HL-60 (cell line): ENCODE measurements around the gene IQGAP3.

Experiments used
- POLR2AphosphoS5 ChIP-seq: IDR thresholded peaks from 2 replicates; pipeline ENCODE4 v1.6.1; 2012; ENCODE audit warnings: low read depth
- SPI1 ChIP-seq: IDR thresholded peaks from 2 replicates; pipeline ENCODE4 v1.6.1; 2012; ENCODE audit warnings: low read depth, mild to moderate bottlenecking, borderline replicate concordance
- TF ChIP-seq, protein P1 (sequence below): IDR thresholded peaks from one replicate; pipeline ENCODE4 v1.5.1; 2011; ENCODE audit warnings: low read length, control low read depth, inconsistent platforms; ENCODE audit not compliant: insufficient read depth
- TF ChIP-seq, protein P2 (sequence below): IDR thresholded peaks from 2 replicates; pipeline ENCODE4 v1.6.1; 2012; ENCODE audit warnings: low read depth; ENCODE audit not compliant: insufficient replicate concordance

DNA sequence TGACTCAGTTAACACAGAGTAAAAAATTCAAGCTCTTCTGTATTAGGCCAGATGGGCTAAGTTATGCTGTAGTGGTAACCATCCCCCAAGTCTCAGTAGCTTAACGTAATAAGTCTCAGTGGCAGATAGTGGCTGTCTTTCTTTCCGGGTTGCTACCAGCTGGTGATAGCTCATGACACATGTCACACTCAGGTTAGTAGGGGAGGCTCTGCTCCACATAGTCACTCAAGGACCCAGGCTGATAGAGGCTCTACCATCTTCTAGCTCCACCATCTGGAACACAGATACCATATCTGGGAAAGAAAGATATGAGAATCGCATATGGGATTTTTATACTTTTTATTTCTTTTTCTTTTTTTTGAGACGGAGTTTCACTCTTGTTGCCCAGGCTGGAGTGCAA lies 55.5 kb downstream of the IQGAP3 start:
- TF ChIP-seq, protein P1, sequence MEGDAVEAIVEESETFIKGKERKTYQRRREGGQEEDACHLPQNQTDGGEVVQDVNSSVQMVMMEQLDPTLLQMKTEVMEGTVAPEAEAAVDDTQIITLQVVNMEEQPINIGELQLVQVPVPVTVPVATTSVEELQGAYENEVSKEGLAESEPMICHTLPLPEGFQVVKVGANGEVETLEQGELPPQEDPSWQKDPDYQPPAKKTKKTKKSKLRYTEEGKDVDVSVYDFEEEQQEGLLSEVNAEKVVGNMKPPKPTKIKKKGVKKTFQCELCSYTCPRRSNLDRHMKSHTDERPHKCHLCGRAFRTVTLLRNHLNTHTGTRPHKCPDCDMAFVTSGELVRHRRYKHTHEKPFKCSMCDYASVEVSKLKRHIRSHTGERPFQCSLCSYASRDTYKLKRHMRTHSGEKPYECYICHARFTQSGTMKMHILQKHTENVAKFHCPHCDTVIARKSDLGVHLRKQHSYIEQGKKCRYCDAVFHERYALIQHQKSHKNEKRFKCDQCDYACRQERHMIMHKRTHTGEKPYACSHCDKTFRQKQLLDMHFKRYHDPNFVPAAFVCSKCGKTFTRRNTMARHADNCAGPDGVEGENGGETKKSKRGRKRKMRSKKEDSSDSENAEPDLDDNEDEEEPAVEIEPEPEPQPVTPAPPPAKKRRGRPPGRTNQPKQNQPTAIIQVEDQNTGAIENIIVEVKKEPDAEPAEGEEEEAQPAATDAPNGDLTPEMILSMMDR = no peak
- TF ChIP-seq POLR2AphosphoS5 = no peak
- TF ChIP-seq, protein P2, sequence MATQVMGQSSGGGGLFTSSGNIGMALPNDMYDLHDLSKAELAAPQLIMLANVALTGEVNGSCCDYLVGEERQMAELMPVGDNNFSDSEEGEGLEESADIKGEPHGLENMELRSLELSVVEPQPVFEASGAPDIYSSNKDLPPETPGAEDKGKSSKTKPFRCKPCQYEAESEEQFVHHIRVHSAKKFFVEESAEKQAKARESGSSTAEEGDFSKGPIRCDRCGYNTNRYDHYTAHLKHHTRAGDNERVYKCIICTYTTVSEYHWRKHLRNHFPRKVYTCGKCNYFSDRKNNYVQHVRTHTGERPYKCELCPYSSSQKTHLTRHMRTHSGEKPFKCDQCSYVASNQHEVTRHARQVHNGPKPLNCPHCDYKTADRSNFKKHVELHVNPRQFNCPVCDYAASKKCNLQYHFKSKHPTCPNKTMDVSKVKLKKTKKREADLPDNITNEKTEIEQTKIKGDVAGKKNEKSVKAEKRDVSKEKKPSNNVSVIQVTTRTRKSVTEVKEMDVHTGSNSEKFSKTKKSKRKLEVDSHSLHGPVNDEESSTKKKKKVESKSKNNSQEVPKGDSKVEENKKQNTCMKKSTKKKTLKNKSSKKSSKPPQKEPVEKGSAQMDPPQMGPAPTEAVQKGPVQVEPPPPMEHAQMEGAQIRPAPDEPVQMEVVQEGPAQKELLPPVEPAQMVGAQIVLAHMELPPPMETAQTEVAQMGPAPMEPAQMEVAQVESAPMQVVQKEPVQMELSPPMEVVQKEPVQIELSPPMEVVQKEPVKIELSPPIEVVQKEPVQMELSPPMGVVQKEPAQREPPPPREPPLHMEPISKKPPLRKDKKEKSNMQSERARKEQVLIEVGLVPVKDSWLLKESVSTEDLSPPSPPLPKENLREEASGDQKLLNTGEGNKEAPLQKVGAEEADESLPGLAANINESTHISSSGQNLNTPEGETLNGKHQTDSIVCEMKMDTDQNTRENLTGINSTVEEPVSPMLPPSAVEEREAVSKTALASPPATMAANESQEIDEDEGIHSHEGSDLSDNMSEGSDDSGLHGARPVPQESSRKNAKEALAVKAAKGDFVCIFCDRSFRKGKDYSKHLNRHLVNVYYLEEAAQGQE = no peak
- TF ChIP-seq SPI1 = no peak
